ENCODE measurements around the gene SH3RF3. TPM values are rescaled to one million over a fixed set of nuclear protein-coding genes. Genes with fewer than 3 reads are reported as not detected.

Gene SH3RF3
- polyA plus RNA-seq, 1 of the 3 experiments (the other 2 are of a cell fraction) = 1.9 TPM

DNA sequence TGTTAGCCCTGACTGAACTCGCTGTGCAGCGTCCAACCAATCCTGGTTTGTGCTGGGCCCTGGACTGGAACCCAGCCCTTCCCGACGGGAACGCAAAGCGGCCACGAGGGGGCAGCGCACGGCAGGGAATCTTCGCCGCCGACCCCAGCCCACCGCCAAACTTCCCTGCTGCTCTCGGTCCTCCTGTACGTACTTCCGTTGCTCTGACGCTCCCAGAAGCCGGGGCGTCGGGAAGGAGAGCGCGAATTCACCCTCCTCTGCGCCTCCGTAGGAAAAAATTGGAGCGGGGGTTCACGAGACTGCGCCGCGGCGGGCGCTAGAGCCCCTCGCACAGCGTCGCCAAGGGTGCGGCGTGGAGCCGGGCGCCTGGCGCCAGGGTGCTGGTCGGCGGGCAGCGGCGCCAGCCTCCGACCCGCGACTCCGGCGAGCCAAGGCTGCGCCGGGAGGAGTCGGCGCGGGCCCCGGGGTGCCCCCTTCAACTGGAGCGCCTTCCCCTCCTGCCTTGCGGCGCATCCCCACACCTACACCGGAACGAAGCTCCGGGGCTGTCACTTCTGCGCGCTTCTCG is 873 bp upstream of the SH3RF3 start (continued):
- TF ChIP-seq, protein P1, sequence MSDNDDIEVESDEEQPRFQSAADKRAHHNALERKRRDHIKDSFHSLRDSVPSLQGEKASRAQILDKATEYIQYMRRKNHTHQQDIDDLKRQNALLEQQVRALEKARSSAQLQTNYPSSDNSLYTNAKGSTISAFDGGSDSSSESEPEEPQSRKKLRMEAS (IDR thresholded peaks at IDR 0.05; ENCODE audit: low read depth) = no peak
- TF ChIP-seq, protein P2, sequence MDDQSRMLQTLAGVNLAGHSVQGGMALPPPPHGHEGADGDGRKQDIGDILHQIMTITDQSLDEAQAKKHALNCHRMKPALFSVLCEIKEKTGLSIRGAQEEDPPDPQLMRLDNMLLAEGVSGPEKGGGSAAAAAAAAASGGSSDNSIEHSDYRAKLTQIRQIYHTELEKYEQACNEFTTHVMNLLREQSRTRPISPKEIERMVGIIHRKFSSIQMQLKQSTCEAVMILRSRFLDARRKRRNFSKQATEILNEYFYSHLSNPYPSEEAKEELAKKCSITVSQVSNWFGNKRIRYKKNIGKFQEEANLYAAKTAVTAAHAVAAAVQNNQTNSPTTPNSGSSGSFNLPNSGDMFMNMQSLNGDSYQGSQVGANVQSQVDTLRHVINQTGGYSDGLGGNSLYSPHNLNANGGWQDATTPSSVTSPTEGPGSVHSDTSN (IDR thresholded peaks at IDR 0.05) = no peak
- peak; percentile 34; the same call in 1 of the 2 replicates for TF ChIP-seq MXI1 (IDR thresholded peaks at IDR 0.05; ENCODE audit: low read depth, low read length)
- TF ChIP-seq RCOR1 (IDR thresholded peaks at IDR 0.05; ENCODE audit: low read length) = peak; percentile 66
- no peak for TF ChIP-seq FOSL2 (IDR thresholded peaks at IDR 0.05; ENCODE audit: borderline replicate concordance, low read depth)
- TF ChIP-seq GATA2 (CRISPR knock-in tag; IDR thresholded peaks at IDR 0.05) = no peak
- TF ChIP-seq, protein P3, sequence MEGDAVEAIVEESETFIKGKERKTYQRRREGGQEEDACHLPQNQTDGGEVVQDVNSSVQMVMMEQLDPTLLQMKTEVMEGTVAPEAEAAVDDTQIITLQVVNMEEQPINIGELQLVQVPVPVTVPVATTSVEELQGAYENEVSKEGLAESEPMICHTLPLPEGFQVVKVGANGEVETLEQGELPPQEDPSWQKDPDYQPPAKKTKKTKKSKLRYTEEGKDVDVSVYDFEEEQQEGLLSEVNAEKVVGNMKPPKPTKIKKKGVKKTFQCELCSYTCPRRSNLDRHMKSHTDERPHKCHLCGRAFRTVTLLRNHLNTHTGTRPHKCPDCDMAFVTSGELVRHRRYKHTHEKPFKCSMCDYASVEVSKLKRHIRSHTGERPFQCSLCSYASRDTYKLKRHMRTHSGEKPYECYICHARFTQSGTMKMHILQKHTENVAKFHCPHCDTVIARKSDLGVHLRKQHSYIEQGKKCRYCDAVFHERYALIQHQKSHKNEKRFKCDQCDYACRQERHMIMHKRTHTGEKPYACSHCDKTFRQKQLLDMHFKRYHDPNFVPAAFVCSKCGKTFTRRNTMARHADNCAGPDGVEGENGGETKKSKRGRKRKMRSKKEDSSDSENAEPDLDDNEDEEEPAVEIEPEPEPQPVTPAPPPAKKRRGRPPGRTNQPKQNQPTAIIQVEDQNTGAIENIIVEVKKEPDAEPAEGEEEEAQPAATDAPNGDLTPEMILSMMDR (IDR thresholded peaks at IDR 0.05) = peak; percentile 90; the same call in 1 of the 2 replicates

DNA sequence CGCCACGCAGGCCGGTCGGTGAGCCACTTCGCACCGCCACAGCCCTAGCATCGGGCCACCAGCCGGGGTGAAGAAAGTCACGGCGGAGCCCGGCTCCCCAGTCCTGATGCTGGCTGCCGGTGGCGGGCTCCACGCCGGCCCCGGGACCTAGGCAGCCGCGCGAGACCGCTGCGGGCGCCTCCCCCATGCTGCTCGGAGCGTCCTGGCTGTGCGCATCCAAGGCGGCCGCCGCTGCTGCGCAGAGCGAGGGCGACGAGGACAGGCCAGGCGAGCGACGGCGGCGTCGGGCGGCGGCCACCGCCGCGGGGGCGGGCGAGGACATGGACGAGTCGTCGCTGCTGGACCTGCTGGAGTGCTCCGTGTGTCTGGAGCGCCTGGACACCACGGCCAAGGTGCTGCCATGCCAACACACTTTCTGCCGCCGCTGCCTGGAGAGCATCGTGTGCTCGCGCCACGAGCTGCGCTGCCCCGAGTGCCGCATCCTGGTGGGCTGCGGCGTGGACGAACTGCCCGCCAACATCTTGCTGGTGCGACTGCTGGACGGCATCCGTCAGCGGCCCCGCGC is 433 bp downstream of the SH3RF3 start:
- peak; percentile 79 for DNase-seq
- Histone ChIP-seq H3F3A (replicated peaks; ENCODE audit: insufficient read depth) (peaks cover 27% of the 10 kb centered on the region), H3K79me2 (ENCODE audit: insufficient read depth) (peaks cover 67% of the 10 kb centered on the region), H3K36me3 (replicated peaks in 1 of 2; ENCODE audit: control insufficient read depth in 1 of 2, insufficient read depth in 2 of 2, low read length in 1 of 2) (no peaks in the 10 kb centered on the region), H3K4me1 (ENCODE audit: control insufficient read depth in 1 of 2, insufficient read depth in 2 of 2, low read depth in 1 of 2, low read length in 1 of 2) (peaks cover 19 to 34% of the 10 kb centered on the region in 2 experiments), H3K9me2 (no peaks in the 10 kb centered on the region), H3K27me3 (ENCODE audit: insufficient read depth) (no peaks in the 10 kb centered on the region), H4K20me1 (ENCODE audit: insufficient read depth) (peaks cover 36% of the 10 kb centered on the region), H3K9me3 (no peaks in the 10 kb centered on the region), H3K4me3 (ENCODE audit: low read depth in 2 of 2, low read length in 1 of 2) (peak overlapping the region; percentile 70 to 80), H3K27ac (ENCODE audit: low read depth in 2 of 2, low read length in 1 of 2) (no peak overlapping the region), H2AFZ (ENCODE audit: low read depth) (no peak overlapping the region), H3K4me2 (peak overlapping the region; percentile 87), H3K9ac (peak overlapping the region; percentile 72; the same call in 1 of the 2 replicates)
- ChIA-PET CTCF (interaction anchor here (1.0 to 14.0 kb wide), 14 partner anchors 9 to 485 kb away, joined by 3 to 160 read pairs (median 4); partner anchors contain the start of gene SOWAHC), POLR2A (no interaction called here)
- TF ChIP-seq EP300 (IDR thresholded peaks at IDR 0.05; ENCODE audit: borderline replicate concordance in 1 of 2, low read depth in 1 of 2, low read length in 1 of 2) = no peak
- TF ChIP-seq MXI1 (IDR thresholded peaks at IDR 0.05; ENCODE audit: low read depth, low read length) = no peak
- 0 out of 2 replicates have a peak, but pooled peaks have one; percentile 18 for TF ChIP-seq NRF1 (IDR thresholded peaks at IDR 0.05; ENCODE audit: low read depth, low read length)
- TF ChIP-seq, protein P1 (IDR thresholded peaks at IDR 0.05; ENCODE audit: low read depth) = 0 out of 2 replicates have a peak, but pooled peaks have one; percentile 7
- 14% methylated on average over 7 of the region's 70 CpGs for WGBS (ENCODE audit: low lambda C conversion rate)

Data from SK-N-SH (cell line).